ENCODE measurements around the gene JPH4.

GRCh38 chr14:23609001-23609400 is 30.4 kb upstream of the JPH4 start:
- TF ChIP-seq POLR2A (IDR thresholded peaks at IDR 0.05; ENCODE audit: borderline replicate concordance, extremely low read depth, insufficient read depth, insufficient read length) (no peak), CTCF (IDR thresholded peaks at IDR 0.05 in 2 of 3, conservative IDR thresholded peaks at IDR 0.05 in 1 of 3; ENCODE audit: borderline replicate concordance in 1 of 3, insufficient read depth in 1 of 3, low read depth in 2 of 3, low read length in 2 of 3) (no peak), CEBPB (IDR thresholded peaks at IDR 0.05; ENCODE audit: low read depth) (no peak), ZNF274 (IDR thresholded peaks at IDR 0.05; ENCODE audit: low read depth, low read length) (no peak), RAD21 (IDR thresholded peaks at IDR 0.05; ENCODE audit: low read depth) (no peak), ZBTB33 (IDR thresholded peaks at IDR 0.05; ENCODE audit: extremely low read depth, insufficient replicate concordance, low read length) (no peak), EZH2 (IDR thresholded peaks at IDR 0.05) (no peak), REST (IDR thresholded peaks at IDR 0.05; ENCODE audit: low read depth) (no peak), EZH2phosphoT487 (IDR thresholded peaks at IDR 0.05; ENCODE audit: borderline replicate concordance) (no peak)
